ENCODE data around the gene ALDH5A1.

DNA sequence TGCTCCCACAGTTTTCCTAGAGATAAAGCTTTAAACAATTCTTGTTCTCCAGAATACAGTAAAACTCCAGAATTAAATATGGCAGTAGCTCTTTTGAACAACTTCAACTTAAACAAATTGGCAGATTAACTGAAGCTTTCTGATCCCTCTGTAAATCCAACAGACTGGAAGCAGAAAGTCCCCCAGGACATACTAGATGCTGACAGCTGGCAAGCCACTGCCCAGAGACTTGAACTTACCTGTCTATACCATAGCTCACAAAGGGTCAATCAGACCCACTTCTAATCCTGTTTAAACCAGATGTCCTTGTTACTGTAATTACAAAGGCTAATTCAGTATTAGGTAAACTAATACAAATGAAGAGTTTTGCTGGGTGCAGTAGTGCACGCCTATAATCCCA lies 17.7 kb upstream of the ALDH5A1 start:
- TF ChIP-seq, protein P1, sequence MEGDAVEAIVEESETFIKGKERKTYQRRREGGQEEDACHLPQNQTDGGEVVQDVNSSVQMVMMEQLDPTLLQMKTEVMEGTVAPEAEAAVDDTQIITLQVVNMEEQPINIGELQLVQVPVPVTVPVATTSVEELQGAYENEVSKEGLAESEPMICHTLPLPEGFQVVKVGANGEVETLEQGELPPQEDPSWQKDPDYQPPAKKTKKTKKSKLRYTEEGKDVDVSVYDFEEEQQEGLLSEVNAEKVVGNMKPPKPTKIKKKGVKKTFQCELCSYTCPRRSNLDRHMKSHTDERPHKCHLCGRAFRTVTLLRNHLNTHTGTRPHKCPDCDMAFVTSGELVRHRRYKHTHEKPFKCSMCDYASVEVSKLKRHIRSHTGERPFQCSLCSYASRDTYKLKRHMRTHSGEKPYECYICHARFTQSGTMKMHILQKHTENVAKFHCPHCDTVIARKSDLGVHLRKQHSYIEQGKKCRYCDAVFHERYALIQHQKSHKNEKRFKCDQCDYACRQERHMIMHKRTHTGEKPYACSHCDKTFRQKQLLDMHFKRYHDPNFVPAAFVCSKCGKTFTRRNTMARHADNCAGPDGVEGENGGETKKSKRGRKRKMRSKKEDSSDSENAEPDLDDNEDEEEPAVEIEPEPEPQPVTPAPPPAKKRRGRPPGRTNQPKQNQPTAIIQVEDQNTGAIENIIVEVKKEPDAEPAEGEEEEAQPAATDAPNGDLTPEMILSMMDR (conservative IDR thresholded peaks at IDR 0.05) = no peak
- no peak for TF ChIP-seq ZFX (IDR thresholded peaks at IDR 0.05)
